GM18508 (cell line): ENCODE data around the gene LINGO1.

Experiments used
- ATAC-seq: cut with Tn5 transposase; IDR thresholded peaks from one replicate; pipeline ENCODE4 v1.9.1; 2021; ENCODE audit warnings: moderate number of reproducible peaks; ENCODE audit not compliant: insufficient read depth, unreplicated experiment

The LINGO1 gene

DNA sequence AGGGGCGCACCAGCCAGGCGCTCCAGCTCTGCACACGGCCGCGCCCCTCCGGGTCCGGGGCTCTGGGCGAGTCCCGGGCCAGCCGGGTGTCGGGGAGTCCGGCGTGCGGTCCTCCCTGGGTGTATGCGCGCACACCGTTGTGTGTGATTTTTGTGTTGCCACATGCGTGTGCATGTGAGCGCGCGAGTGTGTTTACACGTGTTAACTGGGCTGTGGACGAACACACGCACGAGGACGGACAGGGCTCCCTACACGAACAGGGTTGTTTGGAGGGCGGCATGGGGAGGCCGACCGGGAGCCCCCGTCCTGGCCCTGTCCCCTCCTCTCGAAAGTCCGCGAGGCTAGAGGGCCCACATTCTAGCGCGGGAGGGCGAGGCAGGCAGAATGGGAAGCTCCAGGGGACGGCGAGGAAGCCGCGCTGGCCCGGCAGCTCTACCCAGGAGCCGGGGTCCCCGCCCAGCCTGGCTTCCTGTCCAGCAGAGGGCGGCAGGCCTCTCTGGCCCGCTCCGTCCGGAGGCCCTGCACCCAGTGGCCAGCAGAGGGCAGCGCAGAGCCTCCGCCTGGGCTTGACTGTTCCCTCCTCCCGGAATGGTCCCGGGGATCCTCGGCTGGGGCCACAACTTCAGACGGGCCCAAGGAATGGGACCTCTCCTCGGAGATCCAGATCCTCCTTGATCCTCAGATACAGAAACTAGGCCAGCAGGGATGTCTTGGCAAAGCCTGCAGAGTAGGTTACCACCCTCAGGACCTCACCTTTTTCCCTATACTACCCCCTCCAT is 611 bp upstream of the LINGO1 start:
- ATAC-seq: peak; percentile 58

DNA sequence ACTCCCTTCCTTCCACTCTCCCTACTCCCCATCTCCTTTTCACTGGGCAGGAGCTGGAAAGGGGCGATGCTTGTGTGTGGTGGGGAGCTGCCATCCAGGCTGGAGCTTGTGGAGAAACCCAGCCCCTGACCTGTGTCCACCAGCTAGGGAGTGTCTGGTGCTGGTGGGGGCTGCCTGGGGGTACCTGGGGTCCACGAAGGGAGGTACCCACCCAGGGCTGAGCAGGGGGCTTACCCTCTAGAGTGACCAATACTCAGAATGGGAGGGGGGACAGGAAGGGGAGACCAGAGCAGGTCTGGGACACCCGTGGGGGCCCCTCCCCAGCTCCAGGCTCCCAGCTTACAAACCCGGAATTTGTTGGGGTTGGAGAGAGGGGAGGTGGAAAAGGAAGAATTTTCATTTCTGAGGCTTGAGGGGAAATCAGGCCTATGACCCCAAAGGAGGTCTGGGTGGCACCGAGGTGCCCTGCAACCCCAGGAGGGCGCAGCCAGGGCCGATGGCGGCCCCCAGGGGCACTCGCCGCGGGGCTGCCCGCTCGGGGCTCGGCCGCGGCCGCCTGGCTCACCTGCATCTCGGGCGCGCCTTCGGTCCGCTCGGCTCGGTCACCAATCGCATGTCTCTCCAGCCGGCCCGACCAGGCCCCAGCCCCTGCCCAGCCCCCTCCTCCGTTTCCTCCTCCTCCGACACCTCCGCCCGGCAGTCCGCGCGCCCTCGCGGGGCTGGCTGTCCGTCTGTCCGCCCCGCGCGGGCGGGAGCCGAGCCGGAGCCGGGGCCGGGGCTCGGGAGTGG is 773 bp downstream of the LINGO1 start:
- ATAC-seq: no peak

DNA sequence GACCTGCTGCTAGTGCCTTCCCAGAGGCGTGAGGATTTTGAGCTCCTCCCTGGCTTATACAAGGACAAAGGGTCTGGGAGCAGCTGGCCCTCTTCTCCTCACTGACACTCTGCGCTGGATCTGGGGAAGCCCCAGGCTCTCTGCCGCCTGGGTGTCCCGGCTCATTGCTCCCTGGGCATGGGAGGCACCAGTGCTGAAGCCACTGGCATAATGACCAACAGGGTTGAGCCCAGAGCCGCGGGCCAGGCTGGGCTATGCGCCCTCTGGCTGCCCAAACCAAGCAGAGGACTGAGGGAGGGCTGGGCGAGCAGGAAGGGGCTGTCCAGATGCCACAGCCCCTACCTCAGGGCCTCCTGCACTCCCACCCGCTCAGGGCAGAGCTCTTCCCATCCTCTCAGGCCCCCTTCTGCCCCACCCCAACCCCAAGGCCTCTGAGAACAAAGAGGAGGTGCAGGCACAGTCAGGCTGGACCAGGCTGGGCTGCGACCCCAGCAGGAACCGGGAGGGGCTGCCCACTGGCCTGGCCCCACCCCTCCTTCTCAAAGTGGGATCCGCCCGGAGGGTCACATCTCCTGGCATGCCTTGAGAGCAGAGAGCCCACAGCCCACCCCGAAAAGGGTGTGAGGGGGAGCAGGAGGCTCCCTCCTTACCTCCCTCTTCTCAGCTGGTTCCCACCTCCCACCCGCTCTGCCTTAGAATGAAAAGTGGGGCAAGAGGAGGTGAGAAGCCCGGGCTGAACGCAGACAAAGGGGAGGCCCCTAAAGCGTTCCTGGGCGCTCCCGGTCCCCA is 1.6 kb downstream of the LINGO1 start:
- ATAC-seq: no peak

DNA sequence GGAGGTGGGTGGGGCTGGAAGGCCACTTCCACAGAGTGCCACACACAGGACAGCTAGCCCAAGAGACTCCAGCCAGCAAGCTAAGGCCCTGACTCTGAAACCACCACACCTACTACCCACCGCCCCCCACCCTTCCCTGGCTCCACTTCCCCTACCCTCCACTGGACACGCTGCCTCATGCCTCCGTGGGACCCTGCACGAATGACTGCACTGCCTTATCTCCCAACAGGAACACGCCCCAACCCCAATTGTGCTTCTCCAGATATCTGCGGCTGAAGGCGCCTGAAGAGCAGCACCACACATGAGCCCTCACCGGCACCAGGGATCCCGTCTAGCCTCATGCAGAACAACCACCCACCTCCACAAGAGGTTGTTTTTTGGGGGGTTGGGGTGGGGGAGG is 2.7 kb downstream of the LINGO1 start:
- no peak for ATAC-seq

DNA sequence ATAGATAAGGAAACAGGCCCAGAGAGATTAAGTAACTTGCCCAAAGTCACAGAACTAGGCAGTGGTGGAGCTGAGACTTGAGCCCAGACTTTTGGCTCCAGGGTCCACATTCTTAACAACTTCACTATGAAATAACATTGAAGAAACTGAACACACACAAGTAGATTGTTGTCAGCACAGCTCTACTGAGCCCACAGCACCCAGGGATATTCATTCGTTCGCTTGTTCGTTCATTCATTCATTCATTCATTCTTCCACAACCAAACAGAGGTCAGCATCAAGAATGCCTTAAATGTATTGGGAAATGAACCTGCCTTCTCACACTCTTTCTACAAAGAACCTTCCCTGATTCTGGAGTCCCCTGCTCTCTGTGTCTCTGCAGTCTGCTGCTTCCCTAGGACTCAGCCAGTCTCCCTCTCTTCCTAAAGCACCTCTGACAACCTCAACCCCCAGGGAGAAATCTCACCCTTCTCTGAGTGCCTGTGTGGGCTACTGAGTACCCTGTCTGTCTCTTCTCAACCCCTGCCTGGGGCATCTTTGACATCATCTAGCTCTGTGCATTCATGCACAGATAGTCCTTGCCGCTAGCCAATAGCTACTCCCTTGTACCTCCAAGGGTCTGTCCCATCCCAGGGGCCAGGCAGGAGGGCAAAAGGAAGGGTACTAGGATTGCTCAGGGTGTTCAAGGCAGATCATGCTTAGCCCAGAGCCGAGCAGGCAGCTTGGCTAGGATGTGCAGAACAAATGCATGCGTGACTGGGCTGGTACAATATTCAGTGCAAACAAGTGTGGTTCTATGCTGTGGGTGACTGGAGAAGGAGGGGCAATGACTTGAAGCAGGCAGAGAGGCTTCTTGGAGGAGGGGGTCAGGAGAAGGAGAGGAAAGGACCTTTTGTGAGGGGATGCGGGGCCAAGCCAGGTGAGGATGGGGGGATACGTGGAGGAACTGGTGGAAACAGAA is 3.4 kb downstream of the LINGO1 start:
- no peak for ATAC-seq

DNA sequence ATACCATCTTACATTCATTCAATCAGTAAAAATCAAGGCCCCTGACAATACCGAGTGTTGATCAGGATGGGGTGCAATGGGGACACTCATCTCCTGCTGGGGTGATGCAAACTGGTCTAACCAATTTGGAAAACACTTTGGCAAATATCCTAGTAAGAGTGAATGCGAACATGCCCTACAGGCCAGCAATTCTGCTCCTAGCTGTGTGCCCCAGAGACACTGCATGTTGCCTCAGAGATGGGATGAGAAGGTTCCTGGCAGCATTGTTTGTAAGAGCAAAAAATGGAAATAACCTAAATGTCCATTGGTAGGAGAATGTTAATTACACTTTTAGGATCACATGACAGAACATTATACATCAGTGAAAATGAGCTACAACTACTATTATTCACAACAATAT is 4.7 kb downstream of the LINGO1 start:
- ATAC-seq: no peak

DNA sequence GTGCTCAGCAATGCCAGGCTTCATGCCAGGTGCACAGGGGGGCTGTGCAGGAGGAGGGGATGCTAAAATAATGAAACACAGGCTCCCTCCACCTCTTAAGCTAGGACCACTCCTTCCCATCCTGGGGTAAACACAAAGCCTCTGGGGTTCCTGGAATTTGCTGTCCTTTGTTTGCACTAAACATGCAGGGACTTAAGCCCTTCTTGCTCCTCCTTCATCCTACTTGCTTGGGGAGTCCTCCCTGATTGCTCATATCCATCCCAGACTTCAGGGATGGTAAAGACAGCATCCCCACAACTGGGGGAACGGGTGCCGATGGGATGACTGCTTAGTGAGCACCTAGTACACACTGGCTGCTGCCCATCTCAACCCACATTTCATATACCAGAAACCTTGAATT is 5.1 kb downstream of the LINGO1 start:
- ATAC-seq: no peak

DNA sequence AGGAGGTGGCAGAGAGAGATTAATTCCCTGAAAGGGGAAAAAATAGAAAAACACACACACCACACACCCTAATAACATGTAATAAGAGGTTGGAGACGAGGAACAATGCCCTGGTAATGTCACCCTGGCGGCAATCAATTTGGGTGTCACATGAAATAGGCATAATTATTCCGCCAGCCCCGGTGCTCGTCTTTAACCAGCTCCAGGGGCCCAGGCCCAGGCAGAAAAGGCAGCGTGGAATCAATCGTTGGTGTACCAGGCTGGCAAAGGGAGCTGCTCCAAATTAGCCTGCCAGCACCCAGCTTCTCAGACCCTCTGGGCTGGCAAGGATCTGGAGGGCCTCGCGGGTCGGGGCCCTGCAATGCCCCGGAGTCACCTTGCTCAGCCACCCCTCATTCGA is 5.6 kb downstream of the LINGO1 start:
- no peak for ATAC-seq

DNA sequence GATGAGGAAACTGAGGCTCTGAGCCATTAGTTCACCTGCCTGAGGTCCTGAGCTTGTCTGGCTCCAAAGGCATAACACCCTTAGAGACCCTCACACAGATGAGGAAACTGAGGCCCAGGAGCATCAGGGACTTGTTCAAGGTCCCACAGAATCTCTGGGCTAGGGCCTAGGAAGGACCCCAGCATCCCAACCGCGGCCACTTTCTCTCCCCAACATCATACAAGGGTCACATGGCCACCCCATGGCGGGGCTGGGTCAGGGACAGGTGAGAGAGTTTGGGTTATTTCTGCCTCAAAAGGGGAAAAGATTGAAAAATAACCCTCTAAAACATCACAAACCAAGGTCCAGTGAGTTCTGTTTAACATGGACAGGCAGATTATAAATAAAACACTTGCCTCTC is 6.7 kb downstream of the LINGO1 start:
- ATAC-seq: no peak

DNA sequence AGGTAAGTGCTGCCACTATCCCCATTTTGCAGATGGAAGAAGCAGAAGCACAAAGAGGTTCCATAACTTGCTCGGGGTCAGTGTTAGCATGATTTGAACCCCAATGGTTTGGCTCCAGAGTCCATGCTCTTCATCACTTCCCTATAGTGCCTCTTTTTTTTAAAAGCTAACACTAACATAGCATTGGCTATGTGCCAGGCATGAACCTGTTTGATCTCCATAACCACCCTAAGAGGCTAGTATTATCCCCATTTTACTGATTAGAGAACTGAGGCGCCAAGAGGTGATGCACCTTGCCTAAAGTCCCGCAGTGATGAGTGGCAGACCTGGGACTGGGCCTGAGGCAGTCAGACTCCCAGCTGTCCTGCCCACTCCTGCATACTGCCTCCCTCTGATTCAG is 7.3 kb downstream of the LINGO1 start:
- ATAC-seq: no peak

DNA sequence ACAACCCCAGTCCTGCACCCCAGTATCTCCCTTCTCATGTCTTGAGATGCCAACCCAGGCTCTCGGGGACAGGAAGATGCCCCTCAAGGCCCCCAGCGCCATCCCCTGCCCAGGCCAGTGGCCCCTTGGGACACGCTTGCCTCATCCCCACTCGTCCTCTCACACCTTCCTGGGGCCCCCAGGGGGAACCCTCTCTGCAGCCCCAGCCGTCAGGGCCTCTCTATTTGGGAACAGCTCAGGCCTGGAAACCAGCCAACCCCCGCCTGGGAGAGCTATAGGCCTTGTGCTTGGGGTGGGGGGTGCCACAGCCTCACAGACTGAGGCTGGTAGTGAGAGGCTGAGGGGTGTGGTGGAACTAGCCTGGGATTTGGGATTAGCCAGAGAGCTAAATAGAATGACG is 7.8 kb downstream of the LINGO1 start:
- no peak for ATAC-seq

DNA sequence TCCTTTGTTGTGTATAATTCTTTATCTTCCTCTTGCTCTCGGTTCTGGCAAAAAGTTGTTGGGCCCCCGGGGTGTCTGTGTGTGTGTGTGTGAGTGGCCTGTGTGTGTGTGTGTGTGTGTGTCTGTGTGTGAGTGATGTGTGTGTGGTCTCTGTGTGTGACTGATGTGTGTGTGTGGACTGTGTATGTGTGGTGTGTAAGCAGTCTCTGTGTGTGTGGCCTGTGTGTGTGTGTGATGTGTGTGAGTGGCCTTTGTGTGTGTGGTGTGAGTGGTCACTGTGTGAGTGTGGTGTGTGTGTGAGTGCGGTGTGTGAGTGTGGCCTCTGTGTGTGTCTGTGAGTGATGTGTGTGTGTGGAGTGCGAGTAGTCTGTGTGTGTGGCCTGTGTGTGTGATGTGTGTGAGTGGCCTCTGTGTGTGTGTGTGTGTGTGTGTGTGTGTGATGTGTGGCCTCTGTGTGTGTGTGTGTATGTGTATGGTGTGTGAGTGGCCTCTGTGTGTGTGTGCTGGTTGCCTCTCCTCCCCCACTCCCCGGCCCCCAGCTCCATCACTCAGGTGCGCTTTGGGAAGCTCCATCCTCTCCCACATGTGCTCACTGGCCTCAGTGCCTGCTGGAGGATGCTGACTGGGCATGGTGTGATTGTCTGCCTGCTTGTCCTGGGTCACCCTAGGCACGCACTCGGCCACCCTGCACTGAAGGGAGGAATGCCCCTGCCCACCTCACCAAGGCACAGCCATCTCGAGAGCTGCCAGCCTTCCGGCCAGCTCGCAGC is 8.8 kb downstream of the LINGO1 start:
- no peak for ATAC-seq

DNA sequence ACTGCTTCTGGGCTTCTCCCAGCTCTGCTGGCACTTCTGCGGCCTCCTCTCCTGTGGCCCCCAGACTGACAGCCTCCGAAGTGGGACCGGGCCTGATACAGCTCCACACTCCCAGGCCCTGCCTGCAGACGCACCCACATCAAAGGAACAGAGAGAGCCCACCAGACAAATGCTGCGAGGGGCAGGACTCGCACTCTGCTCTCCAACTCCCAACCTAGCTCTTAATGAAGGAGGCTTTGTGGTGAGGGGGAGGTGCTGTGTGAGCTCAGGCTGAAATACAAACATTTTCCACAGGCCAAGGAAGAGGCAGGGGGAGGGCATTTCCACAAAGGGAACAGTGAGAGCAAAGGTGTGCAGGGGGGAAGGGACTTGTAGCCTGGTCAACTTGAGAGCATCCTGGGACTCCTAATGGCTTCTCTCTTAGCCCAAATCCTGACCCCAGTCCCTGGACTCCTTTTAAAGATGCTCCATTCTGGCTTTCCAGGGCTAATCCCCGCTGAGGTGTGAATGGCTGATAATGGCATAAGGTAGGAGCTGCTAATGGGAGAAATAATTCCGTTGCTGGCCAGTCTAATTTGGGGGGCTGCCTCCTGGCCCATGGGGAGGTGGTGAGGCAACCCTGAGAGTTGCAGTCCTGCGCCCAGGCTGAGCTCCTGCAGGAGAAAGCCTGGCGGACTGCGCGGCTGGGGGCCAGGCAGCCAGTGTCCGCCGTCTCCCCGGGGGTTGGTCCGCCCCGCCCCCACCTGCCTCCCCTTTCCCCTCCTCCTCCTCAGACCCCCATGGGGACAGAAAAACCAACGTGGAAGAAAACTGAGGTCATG is 9.6 kb downstream of the LINGO1 start:
- ATAC-seq: no peak

DNA sequence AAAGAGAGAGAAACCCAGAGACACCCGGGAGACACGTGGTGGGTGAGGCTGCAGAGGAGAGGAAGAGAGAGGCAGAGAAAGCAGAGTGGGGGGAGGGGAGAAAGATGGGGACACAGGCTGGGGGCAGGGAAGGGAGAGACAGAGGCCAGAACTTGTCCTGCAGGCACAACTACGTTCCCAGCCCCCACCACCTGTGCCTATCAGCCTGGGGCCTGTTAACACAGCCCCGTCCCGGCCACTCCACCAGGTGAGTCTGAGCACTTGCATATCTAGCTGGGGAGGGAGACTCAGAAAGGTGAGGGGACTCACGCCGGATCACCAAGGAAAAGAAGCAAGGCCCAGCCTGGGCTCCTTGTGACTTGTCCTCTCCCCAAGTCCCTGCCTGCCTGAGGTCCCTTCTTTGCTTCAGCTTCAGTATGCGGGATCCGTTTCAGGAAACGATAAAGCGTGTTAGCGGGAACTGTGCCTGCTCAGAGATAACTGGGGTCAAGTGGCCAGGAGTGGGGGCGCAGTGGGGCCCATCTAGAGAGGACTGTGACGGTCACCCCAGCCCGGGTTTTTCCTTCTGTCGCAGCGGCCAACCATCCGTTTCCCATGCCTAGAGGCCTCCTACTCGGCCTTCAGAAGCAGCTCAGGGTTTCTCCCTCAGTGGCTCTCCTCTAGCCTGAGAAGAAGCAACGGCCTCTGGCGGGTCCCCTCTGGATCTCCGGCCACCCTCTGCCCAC is 10.3 kb downstream of the LINGO1 start:
- ATAC-seq: no peak

DNA sequence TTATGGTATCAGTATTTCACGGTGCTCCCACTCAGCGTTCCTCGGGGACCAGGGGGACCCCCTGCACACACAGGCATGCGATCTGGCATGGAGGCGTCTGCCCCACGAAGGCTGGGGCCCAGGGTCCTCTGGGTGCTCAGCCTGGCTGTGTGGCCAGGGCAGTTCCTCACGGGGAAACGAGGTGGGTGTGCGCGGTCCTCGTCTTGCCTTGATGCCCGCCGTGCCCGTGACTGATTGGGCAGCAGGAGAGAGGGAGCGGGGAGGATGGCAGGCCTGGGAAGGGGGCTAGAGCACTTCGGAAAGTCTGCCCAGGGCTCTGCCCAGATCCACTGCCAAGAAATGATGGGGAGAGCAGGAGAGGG is 10.9 kb downstream of the LINGO1 start:
- no peak for ATAC-seq

DNA sequence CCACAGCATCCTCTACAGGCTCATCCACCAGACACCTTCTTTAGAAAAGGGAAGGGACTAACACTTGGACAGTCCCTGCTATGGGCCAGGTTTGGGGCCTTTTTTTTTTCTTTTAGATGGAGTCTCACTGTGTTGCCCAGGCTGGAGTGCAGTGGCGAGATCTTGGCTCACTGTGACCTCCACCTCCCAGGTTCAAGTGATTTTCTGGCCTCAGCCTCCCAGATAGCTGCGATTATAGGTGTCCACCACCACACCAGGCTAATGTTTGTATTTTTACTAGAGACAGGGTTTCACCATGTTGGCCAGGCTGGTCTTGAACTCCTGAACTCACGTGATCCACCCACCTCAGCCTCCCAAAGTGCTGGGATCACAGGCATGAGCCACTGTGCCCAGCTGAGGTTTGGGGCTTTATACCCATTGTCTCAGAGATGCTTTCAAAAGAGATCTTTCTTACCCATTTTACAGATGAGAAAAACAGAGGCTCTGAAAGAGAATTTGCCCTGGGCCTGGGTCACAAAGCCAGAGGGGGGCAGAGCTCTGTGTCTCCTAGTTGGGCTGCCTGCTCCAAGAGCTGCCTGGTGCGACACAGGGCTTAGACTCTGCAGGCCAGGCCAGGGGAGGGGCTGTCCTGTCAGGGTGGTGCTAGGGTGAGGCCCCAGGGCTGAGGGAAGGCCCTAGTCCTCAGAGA is 11.6 kb downstream of the LINGO1 start:
- ATAC-seq: no peak

DNA sequence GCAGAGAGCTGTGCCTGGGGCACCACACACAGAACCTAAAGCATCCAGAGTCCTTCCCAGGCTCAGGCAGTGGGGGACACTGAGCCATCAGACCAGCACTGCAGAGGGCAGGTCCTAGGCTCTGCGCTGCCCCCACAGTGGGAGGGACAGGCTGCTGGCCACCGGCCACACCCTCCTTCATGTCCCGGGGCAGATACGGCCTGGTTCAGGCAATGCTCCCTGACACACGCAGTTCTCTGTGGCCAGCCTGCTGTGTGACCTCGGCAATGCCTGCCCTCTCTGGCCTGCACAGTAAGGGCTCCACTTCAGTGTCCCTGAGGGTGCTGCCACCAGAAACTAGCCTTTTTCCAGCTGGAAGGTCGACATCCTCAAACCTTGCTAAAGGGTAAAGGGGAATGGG is 12.4 kb downstream of the LINGO1 start:
- no peak for ATAC-seq
